A549 treated with AZD9567 at 1 μM for 4 hours (cell line): Measurements from ENCODE around the gene DNHD1. TPM values are rescaled to one million over a fixed set of nuclear protein-coding genes. Genes with fewer than 3 reads are reported as not detected.

ENCODE experiments used
- total RNA-seq: library from RNA; stranded (reverse); fragments of 200-300 nt; extraction: Qiagen RNA extraction; gene quantifications from 5 replicates; pipeline ENCODE4 v1.2.3, GENCODE V29; 2022; ENCODE audit not compliant: insufficient read depth

The DNHD1 gene, protein sequence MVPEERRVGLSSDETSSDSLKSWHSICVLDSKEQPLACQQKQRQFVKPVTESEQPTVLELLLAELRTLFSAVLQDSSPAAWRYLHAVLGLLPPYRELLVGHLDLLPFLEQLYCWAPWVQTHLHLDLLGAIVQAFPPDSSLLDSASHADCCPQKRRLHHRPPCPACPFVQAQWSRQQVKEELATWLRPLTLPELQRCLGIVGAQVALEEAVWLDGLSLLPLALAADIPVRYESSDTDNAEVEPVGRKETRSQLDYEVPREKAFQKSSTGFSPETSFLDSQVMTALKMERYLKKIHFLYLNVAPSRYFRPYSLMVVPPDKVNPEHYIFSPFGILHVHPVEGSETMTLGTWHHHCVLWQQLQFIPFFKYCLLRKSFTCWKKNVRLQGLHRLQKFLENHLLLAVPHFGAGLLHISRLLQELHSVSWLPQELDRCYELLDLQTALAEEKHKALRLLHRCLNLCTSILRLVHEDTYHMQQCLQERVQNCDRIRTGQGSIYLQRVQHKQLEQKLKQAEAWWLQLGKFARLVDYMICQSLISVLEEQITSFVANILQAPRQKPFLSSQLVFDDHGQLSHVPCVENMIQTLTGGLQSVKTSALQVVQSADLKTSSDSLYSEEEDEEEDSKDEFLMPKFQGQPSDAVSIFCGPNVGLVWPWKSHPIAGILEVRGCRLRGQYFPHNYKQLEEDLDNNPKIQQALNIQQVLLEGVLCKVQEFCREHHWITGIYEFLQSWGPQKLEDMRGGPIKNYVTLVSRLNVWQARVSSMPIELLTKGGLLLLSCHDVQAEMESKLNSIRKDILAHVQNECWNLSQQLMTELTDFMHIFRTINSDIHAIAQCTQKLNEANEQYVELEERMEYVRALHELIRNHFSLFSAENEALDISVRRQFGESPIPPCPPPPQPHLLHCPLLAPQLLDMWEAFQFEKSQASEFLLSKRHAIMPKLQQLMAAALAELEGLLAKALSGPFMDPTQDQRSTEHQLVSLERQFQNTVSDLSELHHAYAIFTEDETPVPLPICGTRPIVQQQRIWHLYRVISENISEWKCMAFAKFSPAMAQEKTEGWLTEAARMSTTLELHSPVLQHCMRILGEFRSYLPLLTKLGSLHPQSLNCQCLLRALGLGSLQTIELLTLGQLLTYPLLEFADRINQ (N-terminal part only)
- total RNA-seq = 1.3 to 4.1 TPM (median 3.8 TPM) in 5 replicates

GRCh38 chr11:6497069-6497839 is at the start of gene DNHD1:
Gene DNHD1 (plus strand): TSS chr11:6497280. CDS start chr11:6498216, 936 bp downstream.

DNA sequence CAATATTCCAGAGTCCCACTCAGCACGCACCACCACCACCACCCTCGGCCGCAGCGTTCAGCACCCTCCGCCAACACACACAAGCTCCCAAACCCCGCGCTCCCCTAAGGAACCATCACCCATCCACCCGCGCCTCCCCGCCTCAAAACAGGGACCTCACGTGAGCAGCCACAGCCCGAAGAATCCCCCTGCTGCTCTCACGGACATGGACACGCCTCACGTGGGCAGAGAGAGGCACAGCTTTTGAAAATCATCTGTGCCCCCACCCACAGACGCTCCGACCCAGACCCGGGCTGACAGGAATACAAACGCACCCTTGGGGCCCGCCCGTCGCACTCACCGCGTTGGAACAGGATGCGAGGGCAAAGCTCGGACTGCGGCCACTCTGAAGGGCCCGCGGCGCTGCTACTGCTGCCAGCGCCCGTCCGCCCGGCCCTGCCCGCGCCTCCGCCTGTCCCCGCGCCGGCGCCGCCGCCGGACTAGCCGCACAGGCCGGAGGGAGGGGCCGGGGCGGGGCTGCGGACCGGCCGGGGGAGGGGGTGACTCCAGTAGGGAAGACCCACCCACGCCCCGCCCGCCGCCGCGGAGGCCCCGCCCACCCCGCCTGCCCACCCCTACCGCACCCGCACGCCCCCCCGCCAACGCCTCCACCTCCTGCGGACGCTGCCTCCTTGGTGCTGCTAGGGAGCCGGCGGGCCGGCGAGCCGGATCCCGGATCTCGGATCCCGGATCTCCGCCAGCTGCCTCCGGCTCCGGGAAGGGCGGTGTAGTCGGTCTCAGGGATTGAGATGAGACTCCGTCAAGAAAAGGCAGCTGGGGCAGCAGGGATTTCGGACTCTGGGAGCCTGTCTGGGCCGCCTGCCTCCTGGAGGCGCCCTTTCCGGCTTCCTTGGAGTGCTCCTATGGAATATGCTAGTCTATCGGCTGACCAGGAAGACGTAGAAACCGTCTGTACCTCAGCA is 23.3 kb upstream of the DNHD1 start, which contains the start of gene TRIM3:
Gene TRIM3, minus strand, starts transcription at position 491 of the 962 bp plus-strand sequence. CDS start 8,246 bp downstream, outside the sequence.

DNA sequence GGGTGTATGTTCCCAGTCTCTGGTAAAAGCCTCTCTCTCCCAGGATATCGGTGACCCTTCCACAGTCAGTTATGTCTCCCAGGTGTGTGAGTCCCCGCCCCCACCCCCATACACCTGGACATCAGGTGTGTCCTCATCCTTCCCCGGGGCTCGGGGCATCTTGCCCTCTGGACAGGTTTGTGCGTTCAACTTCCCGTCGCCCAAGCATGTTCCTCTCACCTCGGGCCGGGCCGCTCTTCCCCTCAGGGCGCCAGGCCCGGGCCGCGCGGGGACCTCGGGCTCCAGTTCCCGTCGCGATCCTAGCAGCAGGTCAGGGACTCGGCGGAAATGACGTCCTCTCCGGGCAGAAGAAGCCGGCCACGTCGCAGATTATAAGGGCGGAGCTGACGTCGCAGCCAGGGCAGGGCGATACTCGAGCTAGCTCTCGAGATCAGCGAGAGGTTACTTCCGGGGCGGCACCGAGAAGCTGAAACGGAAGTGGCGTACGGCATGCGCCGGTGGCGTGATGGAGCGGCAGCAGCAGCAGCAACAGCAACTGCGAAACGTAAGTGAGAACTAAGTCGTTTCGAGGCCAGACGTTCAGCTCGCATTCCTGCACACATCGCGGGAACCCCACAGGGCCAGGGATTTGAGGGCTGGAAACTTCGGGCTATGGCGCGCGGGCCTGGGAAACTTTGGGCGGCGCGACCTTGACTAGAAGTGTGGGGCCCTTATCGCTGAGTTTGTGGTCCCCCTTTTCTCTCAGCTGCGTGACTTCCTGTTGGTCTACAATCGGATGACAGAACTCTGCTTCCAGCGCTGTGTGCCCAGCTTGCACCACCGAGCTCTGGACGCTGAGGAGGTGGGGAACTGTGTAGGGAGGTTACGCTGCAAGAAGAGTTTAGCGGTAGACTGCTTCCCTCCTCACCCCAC is 15.8 kb upstream of the DNHD1 start, which contains the start of the genes ARFIP2 and TIMM10B:
Gene ARFIP2, minus strand, starts transcription at position 320 of the 912 bp plus-strand sequence. CDS start 910 bp downstream, outside the sequence.
Gene TIMM10B, plus strand, starts transcription at position 490 of the 912 bp plus-strand sequence. Its CDS starts 16 bp downstream, at position 506.

GRCh38 chr11:6603287-6604080 is 106.4 kb downstream of the DNHD1 start, which contains the start of the genes ILK and RRP8:
Gene ILK (plus strand): TSS chr11:6603774. CDS start chr11:6604272, 498 bp downstream.
Gene RRP8 (minus strand): TSS chr11:6603616. CDS start chr11:6603502, 114 bp downstream.

DNA sequence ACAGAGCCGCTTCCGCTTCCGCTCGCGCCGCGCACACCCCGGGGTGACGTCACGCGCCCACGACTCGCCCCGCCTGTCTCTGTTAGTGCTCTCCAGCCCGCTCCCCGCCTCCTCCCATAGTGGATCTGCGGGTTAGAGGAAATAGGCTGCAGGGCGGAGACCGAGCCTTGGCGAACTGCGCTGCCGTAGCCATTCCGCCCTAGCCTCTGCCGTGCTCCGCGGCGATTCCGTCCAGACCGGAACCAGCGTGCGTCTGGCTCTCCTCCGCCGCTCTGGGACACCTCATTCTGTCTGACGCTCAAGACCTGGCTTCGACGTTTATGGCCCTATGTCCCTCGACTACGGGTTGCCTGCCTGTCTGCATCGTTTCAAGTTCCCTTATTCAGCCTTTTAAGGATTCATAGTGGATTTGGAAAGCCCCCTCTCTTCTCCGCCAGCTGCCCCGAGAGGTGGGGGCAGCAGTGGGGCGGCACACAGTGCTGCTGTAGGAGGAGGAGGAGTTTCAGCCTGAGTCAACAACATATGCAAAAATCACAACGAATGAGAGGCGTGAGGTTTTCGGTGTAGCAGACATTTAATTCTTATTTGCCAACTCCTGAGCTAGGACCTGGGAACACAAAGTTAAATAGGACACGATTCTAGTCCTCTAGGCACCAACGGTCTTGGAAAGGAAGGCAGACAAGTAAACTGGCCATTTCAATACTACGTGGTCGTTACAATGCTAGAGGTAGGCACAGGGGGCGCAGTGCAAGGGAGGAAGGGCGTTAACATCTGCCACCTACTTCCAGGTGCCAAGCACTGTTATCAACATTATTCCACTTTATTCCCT is 115.3 kb downstream of the DNHD1 start, which contains the start of gene TAF10:
Gene TAF10, minus strand, starts transcription at position 4 of the 829 bp plus-strand sequence. CDS start 27 bp downstream, outside the sequence.

GRCh38 chr11:6619004-6619745 is 122.1 kb downstream of the DNHD1 start, which contains the start of gene TPP1:
Gene TPP1 (minus strand): TSS chr11:6619422. CDS start chr11:6619400, 22 bp downstream.

Other genes with a start within 250 kb of the DNHD1 start
- not detected in 5 replicates for gene CCKBR, start 237.4 kb upstream of the DNHD1 start, total RNA-seq
- gene CAVIN3, start 176.8 kb upstream of the DNHD1 start, total RNA-seq = 15.2 to 33.3 TPM (median 26.0 TPM) in 5 replicates
- gene SMPD1, start 106.8 kb upstream of the DNHD1 start, total RNA-seq = 9.0 to 19.4 TPM (median 9.8 TPM) in 5 replicates
- gene APBB1, start 78.2 kb upstream of the DNHD1 start, total RNA-seq = 12.0 to 19.5 TPM (median 18.1 TPM) in 5 replicates
- gene HPX, start 56.3 kb upstream of the DNHD1 start, total RNA-seq = 0.57 to 1.7 TPM (median 0.93 TPM) in 5 replicates
- gene TRIM3, start 23.3 kb upstream of the DNHD1 start, total RNA-seq = 14.1 to 21.8 TPM (median 20.4 TPM) in 5 replicates
- 46.9 to 58.2 TPM (median 57.0 TPM) in 5 replicates for gene ARFIP2, start 15.9 kb upstream of the DNHD1 start, total RNA-seq
- 14.4 to 38.1 TPM (median 33.6 TPM) in 5 replicates for gene TIMM10B, start 15.8 kb upstream of the DNHD1 start, total RNA-seq
- gene RRP8, start 106.3 kb downstream of the DNHD1 start, total RNA-seq = 29.8 to 37.8 TPM (median 34.4 TPM) in 5 replicates
- gene ILK, start 106.5 kb downstream of the DNHD1 start, total RNA-seq = 116 to 122 TPM (median 119 TPM) in 5 replicates
- 181 to 250 TPM (median 245 TPM) in 5 replicates for gene TAF10, start 114.9 kb downstream of the DNHD1 start, total RNA-seq
- 39.8 to 46.4 TPM (median 44.6 TPM) in 5 replicates for gene TPP1, start 122.1 kb downstream of the DNHD1 start, total RNA-seq
- 0.05 to 0.13 TPM (median 0.10 TPM) in 4 of 5 replicates, not detected in the other for gene DCHS1, start 158.5 kb downstream of the DNHD1 start, total RNA-seq
- 96.7 to 199 TPM (median 105 TPM) in 5 replicates for gene MRPL17, start 186.1 kb downstream of the DNHD1 start, total RNA-seq